OCI-LY1 (cell line): ENCODE results near the gene PARD3B.

Source experiments
- H2AFZ ChIP-seq: fragments of 200-600 bp; sonication (generic), shearing (Covaris generic); 2 replicates; pipeline ENCODE4 v1.6.0; 2014; ENCODE audit warnings: antibody characterized with exemption, mild to moderate bottlenecking, low read length
- H3F3A ChIP-seq: fragments of 200-600 bp; sonication (generic), shearing (Covaris generic); 2 replicates; pipeline ENCODE4 v1.6.0; 2014; ENCODE audit warnings: mild to moderate bottlenecking, antibody characterized with exemption, low read length, moderate library complexity; ENCODE audit not compliant: insufficient read depth
- H3K27ac ChIP-seq: fragments of 200-600 bp; sonication (generic); 2 replicates; pipeline ENCODE4 v1.5.1; 2014; ENCODE audit warnings: low read length, mixed run types, mild to moderate bottlenecking, low read depth; ENCODE audit not compliant: poor library complexity, severe bottlenecking
- H3K27me3 ChIP-seq: fragments of 200-600 bp; sonication (generic); 2 replicates; pipeline ENCODE4 v1.6.0; 2014; ENCODE audit warnings: antibody characterized with exemption, mild to moderate bottlenecking, low read length, moderate library complexity; ENCODE audit not compliant: insufficient read depth
- H3K36me3 ChIP-seq: fragments of 200-600 bp; sonication (generic); 2 replicates; pipeline ENCODE4 v1.6.1; 2014; ENCODE audit warnings: mild to moderate bottlenecking, antibody characterized with exemption, low read length, moderate library complexity, mixed read lengths; ENCODE audit not compliant: insufficient read depth
- H3K4me1 ChIP-seq: fragments of 200-600 bp; sonication (generic); 2 replicates; pipeline ENCODE4 v1.5.1; 2014; ENCODE audit warnings: mild to moderate bottlenecking, low read length, moderate library complexity; ENCODE audit not compliant: insufficient read depth, severe bottlenecking
- H3K4me2 ChIP-seq: fragments of 200-600 bp; sonication (generic), shearing (Covaris generic); 2 replicates; pipeline ENCODE4 v1.6.1; 2014; ENCODE audit warnings: low read length
- H3K4me3 ChIP-seq: fragments of 200-600 bp; sonication (generic); 2 replicates; pipeline ENCODE4 v1.5.1; 2014; ENCODE audit warnings: low read length, low read depth, mild to moderate bottlenecking, mixed read lengths; ENCODE audit not compliant: poor library complexity, severe bottlenecking
- H3K79me2 ChIP-seq: fragments of 200-600 bp; shearing (Covaris generic); 2 replicates; pipeline ENCODE4 v1.6.1; 2016; ENCODE audit warnings: mixed run types, low read length, mixed read lengths; ENCODE audit not compliant: insufficient read depth
- H3K9ac ChIP-seq: fragments of 200-600 bp; sonication (generic), shearing (Covaris generic); 2 replicates; pipeline ENCODE4 v1.6.1; 2014; ENCODE audit warnings: mild to moderate bottlenecking, low read length, mixed read lengths
- H3K9me2 ChIP-seq: fragments of 200-600 bp; sonication (generic), shearing (Covaris generic); 2 replicates; pipeline ENCODE4 v1.6.1; 2014; ENCODE audit warnings: low read depth, mild to moderate bottlenecking, low read length, mixed read lengths
- H3K9me3 ChIP-seq: fragments of 200-600 bp; shearing (Covaris generic); 2 replicates; pipeline ENCODE4 v1.6.1; 2014; ENCODE audit warnings: low read length, mixed read lengths
- H4K20me1 ChIP-seq: fragments of 200-600 bp; sonication (generic), shearing (Covaris generic); 2 replicates; pipeline ENCODE4 v1.6.0; 2016; ENCODE audit warnings: mild to moderate bottlenecking, low read length; ENCODE audit not compliant: insufficient read depth
- EZH2 ChIP-seq: fragments of 200-600 bp; sonication (generic), shearing (Covaris generic); IDR thresholded peaks from 2 replicates; pipeline ENCODE4 v1.8.0; 2017; ENCODE audit warnings: borderline replicate concordance, mixed run types, mild to moderate bottlenecking, antibody characterized with exemption, low read length, moderate library complexity, mixed read lengths
- TF ChIP-seq, protein P1 (sequence below): fragments of 200-600 bp; sonication (generic), shearing (Covaris generic); IDR thresholded peaks from 2 replicates; pipeline ENCODE4 v1.5.1; 2017; ENCODE audit warnings: mild to moderate bottlenecking, antibody characterized with exemption, low read length, moderate library complexity, mixed read lengths

The PARD3B gene

DNA sequence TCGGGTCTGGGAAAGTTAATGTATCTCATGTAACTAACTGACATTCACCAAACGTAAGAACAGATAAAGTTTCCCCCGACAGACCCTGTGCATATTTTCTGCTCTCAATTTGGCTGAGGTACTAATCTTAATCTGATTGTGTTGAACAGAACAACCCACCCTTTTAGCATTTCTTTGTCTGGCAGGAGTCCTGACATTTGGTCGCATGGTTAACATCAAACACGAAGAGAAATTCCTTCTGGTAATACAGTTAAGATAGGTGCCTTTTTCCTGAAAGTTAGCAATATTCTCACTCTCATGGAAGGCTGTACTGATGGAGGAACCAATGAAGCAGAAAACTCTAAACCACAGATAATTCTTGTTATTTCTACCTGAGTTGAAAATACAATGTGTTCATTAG lies 520.8 kb downstream of the PARD3B start:
- no peaks in the 10 kb centered on the region for H3K4me1 ChIP-seq
- TF ChIP-seq EZH2 = no peak
- TF ChIP-seq, protein P1, sequence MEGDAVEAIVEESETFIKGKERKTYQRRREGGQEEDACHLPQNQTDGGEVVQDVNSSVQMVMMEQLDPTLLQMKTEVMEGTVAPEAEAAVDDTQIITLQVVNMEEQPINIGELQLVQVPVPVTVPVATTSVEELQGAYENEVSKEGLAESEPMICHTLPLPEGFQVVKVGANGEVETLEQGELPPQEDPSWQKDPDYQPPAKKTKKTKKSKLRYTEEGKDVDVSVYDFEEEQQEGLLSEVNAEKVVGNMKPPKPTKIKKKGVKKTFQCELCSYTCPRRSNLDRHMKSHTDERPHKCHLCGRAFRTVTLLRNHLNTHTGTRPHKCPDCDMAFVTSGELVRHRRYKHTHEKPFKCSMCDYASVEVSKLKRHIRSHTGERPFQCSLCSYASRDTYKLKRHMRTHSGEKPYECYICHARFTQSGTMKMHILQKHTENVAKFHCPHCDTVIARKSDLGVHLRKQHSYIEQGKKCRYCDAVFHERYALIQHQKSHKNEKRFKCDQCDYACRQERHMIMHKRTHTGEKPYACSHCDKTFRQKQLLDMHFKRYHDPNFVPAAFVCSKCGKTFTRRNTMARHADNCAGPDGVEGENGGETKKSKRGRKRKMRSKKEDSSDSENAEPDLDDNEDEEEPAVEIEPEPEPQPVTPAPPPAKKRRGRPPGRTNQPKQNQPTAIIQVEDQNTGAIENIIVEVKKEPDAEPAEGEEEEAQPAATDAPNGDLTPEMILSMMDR = no peak
- H3K27ac ChIP-seq = no peak overlapping the region
- H3K27me3 ChIP-seq = no peaks in the 10 kb centered on the region
- no peaks in the 10 kb centered on the region for H3K36me3 ChIP-seq
- no peaks in the 10 kb centered on the region for H3K79me2 ChIP-seq
- no peaks in the 10 kb centered on the region for H3F3A ChIP-seq
- H2AFZ ChIP-seq = no peak overlapping the region
- H3K4me3 ChIP-seq = no peak overlapping the region
- H4K20me1 ChIP-seq = no peaks in the 10 kb centered on the region
- no peaks in the 10 kb centered on the region for H3K9me2 ChIP-seq
- H3K4me2 ChIP-seq = no peak overlapping the region
- no peak overlapping the region for H3K9ac ChIP-seq
- no peaks in the 10 kb centered on the region for H3K9me3 ChIP-seq

DNA sequence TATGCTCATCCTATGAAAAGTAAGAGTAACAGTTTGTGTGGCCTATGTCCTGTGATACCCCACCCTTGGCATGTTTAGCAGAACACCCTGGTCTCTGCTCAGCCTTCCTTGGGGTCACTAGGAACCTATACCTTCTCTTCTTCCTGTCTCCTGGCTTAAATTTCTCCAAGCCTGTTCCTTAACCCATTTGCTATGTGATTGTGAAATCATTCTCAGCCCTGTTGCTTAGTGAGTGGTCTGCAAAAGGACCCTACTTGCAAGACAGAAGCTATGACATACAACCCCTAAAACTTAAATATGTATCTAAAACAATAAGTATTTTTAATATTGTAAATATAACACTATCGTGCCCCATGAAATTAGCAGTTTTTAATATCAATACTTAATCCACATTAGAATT lies 524.7 kb downstream of the PARD3B start:
- Histone ChIP-seq H3K27ac (no peak overlapping the region), H3K27me3 (no peaks in the 10 kb centered on the region), H3K4me2 (no peak overlapping the region), H3K9me2 (no peaks in the 10 kb centered on the region), H2AFZ (no peak overlapping the region), H3K4me1 (no peaks in the 10 kb centered on the region), H4K20me1 (no peaks in the 10 kb centered on the region), H3K79me2 (no peaks in the 10 kb centered on the region), H3K9me3 (no peaks in the 10 kb centered on the region), H3K4me3 (no peak overlapping the region), H3K9ac (no peak overlapping the region), H3F3A (no peaks in the 10 kb centered on the region), H3K36me3 (no peaks in the 10 kb centered on the region)
- TF ChIP-seq, protein P1 = no peak
- no peak for TF ChIP-seq EZH2

DNA sequence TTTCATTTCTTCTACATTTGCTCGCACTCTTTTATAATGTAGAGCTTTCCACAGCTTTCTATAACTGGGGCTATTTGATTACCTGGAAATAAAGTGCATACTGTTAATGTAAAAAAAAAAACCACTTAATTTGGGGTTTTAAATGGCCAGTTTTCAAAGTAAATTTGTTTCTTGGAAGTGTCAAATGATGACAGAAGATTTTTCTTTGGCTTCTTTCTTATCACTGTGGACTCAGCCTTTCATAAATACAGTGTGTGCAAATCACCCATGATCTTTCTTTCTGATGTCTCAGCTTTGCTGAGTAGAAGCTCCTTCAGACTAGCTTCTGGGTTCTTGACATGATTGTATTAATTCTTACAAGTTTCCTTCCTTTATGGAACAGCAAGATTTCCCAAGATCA lies 525.6 kb downstream of the PARD3B start:
- H3K9me2 ChIP-seq = no peaks in the 10 kb centered on the region
- no peaks in the 10 kb centered on the region for H4K20me1 ChIP-seq
- H3K4me1 ChIP-seq = no peaks in the 10 kb centered on the region
- no peak overlapping the region for H3K9ac ChIP-seq
- H3K79me2 ChIP-seq = no peaks in the 10 kb centered on the region
- no peak for TF ChIP-seq EZH2
- TF ChIP-seq, protein P1 = no peak
- H3F3A ChIP-seq = no peaks in the 10 kb centered on the region
- H3K4me2 ChIP-seq = no peak overlapping the region
- no peak overlapping the region for H3K4me3 ChIP-seq
- no peaks in the 10 kb centered on the region for H3K27me3 ChIP-seq
- H3K36me3 ChIP-seq = no peaks in the 10 kb centered on the region
- H3K9me3 ChIP-seq = no peaks in the 10 kb centered on the region
- H3K27ac ChIP-seq = no peak overlapping the region
- no peak overlapping the region for H2AFZ ChIP-seq
